ENCODE results near the gene TSPAN18.

The TSPAN18 gene

DNA sequence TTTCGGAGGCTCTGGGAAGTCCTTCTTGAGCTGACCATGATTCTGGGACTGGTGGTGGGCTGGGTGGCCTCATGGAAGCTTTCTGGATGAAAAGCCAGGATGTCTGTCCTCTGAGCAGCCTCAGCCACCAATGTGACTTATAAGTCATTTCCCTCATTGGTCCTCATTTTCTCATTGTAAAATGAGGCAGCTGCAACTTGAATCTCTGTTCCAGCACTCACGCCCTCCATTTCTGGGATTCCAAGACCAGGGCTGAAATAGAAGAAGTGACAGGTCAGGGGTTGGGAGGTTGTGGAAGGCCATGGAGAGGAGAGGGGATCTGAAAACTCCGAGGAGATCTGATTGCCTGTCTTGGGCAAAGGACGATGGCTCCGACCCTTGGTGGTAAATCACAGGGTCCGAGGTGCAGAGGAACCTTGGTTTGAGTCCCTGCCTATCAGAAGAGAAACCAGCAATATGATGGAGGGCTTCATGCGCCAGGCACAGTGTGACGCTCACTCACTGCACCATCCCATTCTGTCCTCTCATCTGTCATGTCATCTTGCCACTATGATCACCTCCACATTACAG lies 38.3 kb downstream of the TSPAN18 start:
- Histone ChIP-seq H3K4me3 (ENCODE audit: low read length) (no peak overlapping the region), H3K9me2 (replicated peaks; ENCODE audit: control insufficient read depth, low read length) (no peaks in the 10 kb centered on the region), H3K79me2 (ENCODE audit: control insufficient read depth, low read length) (no peaks in the 10 kb centered on the region), H3K4me2 (ENCODE audit: low read length) (no peak overlapping the region), H3K9me3 (ENCODE audit: control insufficient read depth, insufficient read depth, low read length) (no peaks in the 10 kb centered on the region), H3F3A (ENCODE audit: control insufficient read depth, insufficient read depth) (no peaks in the 10 kb centered on the region), H3K36me3 (ENCODE audit: control insufficient read depth, low read length) (no peaks in the 10 kb centered on the region), H3K27me3 (ENCODE audit: control insufficient read depth, low read length) (no peaks in the 10 kb centered on the region; the same call in none of the 2 replicates), H3K4me1 (ENCODE audit: control insufficient read depth, low read length) (no peaks in the 10 kb centered on the region), H4K20me1 (ENCODE audit: control insufficient read depth, insufficient read depth, low read depth, low read length) (no peaks in the 10 kb centered on the region), H3K27ac (ENCODE audit: low read depth, low read length) (no peak overlapping the region)
- TF ChIP-seq, protein P1, sequence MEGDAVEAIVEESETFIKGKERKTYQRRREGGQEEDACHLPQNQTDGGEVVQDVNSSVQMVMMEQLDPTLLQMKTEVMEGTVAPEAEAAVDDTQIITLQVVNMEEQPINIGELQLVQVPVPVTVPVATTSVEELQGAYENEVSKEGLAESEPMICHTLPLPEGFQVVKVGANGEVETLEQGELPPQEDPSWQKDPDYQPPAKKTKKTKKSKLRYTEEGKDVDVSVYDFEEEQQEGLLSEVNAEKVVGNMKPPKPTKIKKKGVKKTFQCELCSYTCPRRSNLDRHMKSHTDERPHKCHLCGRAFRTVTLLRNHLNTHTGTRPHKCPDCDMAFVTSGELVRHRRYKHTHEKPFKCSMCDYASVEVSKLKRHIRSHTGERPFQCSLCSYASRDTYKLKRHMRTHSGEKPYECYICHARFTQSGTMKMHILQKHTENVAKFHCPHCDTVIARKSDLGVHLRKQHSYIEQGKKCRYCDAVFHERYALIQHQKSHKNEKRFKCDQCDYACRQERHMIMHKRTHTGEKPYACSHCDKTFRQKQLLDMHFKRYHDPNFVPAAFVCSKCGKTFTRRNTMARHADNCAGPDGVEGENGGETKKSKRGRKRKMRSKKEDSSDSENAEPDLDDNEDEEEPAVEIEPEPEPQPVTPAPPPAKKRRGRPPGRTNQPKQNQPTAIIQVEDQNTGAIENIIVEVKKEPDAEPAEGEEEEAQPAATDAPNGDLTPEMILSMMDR (IDR thresholded peaks at IDR 0.05; ENCODE audit: low read depth, low read length, poor library complexity, severe bottlenecking), result no peak
- TF ChIP-seq EZH2phosphoT487 (IDR thresholded peaks at IDR 0.05; ENCODE audit: borderline replicate concordance, low read length), result no peak

GRCh38 chr11:44765676-44766075 lies 38.9 kb downstream of the TSPAN18 start:
- no peaks in the 10 kb centered on the region for H3K4me1 ChIP-seq (ENCODE audit: control insufficient read depth, low read length)
- H3K36me3 ChIP-seq (ENCODE audit: control insufficient read depth, low read length), result no peaks in the 10 kb centered on the region
- no peaks in the 10 kb centered on the region for H3K9me3 ChIP-seq (ENCODE audit: control insufficient read depth, insufficient read depth, low read length)
- no peaks in the 10 kb centered on the region for H3K79me2 ChIP-seq (ENCODE audit: control insufficient read depth, low read length)
- TF ChIP-seq EZH2phosphoT487 (IDR thresholded peaks at IDR 0.05; ENCODE audit: borderline replicate concordance, low read length), result no peak
- TF ChIP-seq, protein P1 (IDR thresholded peaks at IDR 0.05; ENCODE audit: low read depth, low read length, poor library complexity, severe bottlenecking), result no peak
- H3F3A ChIP-seq (ENCODE audit: control insufficient read depth, insufficient read depth), result no peaks in the 10 kb centered on the region
- no peak overlapping the region for H3K27ac ChIP-seq (ENCODE audit: low read depth, low read length)
- peaks cover 3% of the 10 kb centered on the region for H3K27me3 ChIP-seq (ENCODE audit: control insufficient read depth, low read length)
- H3K9me2 ChIP-seq (replicated peaks; ENCODE audit: control insufficient read depth, low read length), result no peaks in the 10 kb centered on the region
- H4K20me1 ChIP-seq (ENCODE audit: control insufficient read depth, insufficient read depth, low read depth, low read length), result no peaks in the 10 kb centered on the region
- H3K4me3 ChIP-seq (ENCODE audit: low read length), result no peak overlapping the region
- no peak overlapping the region for H3K4me2 ChIP-seq (ENCODE audit: low read length)

DNA sequence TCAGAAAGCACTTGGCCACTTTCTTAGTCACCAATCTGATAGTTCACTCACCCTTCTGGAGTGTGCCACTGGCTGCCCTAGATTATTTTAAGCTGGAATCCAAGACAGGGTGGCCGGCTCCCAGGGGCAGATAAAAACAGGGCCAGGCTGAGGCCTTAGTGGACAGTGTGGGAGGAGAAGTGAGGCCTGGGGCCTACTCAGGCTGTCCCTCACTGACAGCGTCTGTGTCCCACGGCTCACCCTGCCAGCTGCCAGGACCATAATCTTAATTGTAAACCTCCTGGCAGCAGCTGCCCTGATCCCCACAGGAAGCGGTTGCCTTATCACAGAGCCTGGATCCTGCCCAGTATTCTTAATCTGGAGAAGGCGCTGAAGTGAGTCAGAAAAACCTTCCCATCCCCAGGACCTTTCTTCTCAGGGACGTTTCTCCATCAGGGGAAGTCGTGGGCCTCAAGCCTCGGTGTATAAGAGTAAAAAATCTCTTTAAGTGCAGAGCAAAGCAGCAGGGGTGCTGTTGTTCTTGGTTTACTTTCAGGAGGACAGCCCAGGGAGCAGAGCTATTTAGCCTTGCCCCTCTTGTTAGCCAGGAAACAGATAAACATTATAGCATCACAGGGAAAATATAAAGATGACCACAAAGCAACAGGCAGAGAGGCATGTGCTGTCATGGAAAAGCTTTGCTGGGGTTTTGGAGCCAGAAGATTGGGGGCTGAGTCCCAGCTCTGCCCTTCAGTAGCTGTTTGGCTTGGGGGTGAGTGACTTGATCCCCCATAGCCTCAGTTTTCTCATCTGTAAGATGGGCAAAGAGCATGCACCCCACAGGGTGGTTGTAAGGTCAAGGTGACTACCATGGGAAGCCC lies 39.6 kb downstream of the TSPAN18 start:
- Histone ChIP-seq H3K27me3 (ENCODE audit: control insufficient read depth, low read length) (peaks cover 6% of the 10 kb centered on the region), H3K36me3 (ENCODE audit: control insufficient read depth, low read length) (no peaks in the 10 kb centered on the region), H3K79me2 (ENCODE audit: control insufficient read depth, low read length) (no peaks in the 10 kb centered on the region), H3K4me3 (ENCODE audit: low read length) (no peak overlapping the region), H4K20me1 (ENCODE audit: control insufficient read depth, insufficient read depth, low read depth, low read length) (no peaks in the 10 kb centered on the region), H3K9me2 (replicated peaks; ENCODE audit: control insufficient read depth, low read length) (no peaks in the 10 kb centered on the region), H3K4me1 (ENCODE audit: control insufficient read depth, low read length) (no peaks in the 10 kb centered on the region), H3F3A (ENCODE audit: control insufficient read depth, insufficient read depth) (no peaks in the 10 kb centered on the region), H3K4me2 (ENCODE audit: low read length) (no peak overlapping the region), H3K27ac (ENCODE audit: low read depth, low read length) (no peak overlapping the region), H3K9me3 (ENCODE audit: control insufficient read depth, insufficient read depth, low read length) (no peaks in the 10 kb centered on the region)
- TF ChIP-seq EZH2phosphoT487 (IDR thresholded peaks at IDR 0.05; ENCODE audit: borderline replicate concordance, low read length), result no peak
- TF ChIP-seq, protein P1 (IDR thresholded peaks at IDR 0.05; ENCODE audit: low read depth, low read length, poor library complexity, severe bottlenecking), result no peak

All from DOHH2 (cell line).